LNCaP clone FGC (cell line): ENCODE data around the gene FNDC3B.

Source experiments
- DNase-seq: peaks from one replicate; pipeline ENCODE4 v3.0.0-alpha.2; 2011; ENCODE audit warnings: low read depth
- H3K4me3 ChIP-seq: 2 replicates; pipeline ENCODE4 v1.5.1; 2011; ENCODE audit warnings: mild to moderate bottlenecking, low read depth, low read length, control low read depth
- TF ChIP-seq, protein P1 (sequence below): IDR thresholded peaks from 2 replicates; pipeline ENCODE4 v1.5.1; 2012; ENCODE audit warnings: mild to moderate bottlenecking; ENCODE audit not compliant: control insufficient read depth, insufficient read depth; ENCODE audit errors: extremely low read depth

The FNDC3B gene

GRCh38 chr3:172302203-172302602 is 262.8 kb downstream of the FNDC3B start:
- H3K4me3 ChIP-seq, result no peak overlapping the region
- DNase-seq, result no peak
- TF ChIP-seq, protein P1, sequence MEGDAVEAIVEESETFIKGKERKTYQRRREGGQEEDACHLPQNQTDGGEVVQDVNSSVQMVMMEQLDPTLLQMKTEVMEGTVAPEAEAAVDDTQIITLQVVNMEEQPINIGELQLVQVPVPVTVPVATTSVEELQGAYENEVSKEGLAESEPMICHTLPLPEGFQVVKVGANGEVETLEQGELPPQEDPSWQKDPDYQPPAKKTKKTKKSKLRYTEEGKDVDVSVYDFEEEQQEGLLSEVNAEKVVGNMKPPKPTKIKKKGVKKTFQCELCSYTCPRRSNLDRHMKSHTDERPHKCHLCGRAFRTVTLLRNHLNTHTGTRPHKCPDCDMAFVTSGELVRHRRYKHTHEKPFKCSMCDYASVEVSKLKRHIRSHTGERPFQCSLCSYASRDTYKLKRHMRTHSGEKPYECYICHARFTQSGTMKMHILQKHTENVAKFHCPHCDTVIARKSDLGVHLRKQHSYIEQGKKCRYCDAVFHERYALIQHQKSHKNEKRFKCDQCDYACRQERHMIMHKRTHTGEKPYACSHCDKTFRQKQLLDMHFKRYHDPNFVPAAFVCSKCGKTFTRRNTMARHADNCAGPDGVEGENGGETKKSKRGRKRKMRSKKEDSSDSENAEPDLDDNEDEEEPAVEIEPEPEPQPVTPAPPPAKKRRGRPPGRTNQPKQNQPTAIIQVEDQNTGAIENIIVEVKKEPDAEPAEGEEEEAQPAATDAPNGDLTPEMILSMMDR, result no peak

- DNase-seq, result no peak
- no peak overlapping the region for H3K4me3 ChIP-seq
- TF ChIP-seq, protein P1, result no peak
Observed at GRCh38 chr3:172303181-172303580, 263.8 kb downstream of the FNDC3B start.

DNA sequence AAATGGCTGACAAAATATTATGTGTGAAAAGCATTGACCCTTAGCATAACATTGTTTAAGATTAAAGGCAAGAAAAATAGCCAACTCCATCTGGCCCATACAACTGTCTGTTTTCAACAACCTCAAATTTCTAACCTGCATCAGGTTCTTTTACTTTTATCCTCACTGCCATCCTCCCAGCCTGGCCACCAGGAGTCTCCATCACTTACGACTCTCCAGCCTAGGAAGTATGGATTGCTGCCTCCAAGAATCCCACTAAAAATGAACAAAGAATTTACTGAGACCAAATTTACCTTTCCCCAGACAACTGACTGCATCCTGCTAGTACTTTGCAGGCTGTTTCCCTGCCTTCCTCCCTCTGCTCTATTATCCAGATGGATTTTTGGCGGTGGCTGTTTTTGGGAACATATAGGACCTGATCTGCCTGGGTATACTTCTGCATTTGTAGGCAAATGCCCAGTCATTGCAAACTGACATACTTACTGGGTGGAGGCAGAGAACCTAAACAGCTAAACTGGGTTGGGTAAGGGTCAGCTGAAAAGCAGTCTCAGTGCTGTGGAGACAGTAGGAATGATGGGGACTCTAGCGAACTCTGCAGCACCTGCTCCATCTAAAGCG is 264.7 kb downstream of the FNDC3B start:
- TF ChIP-seq, protein P1, result 0 out of 2 replicates have a peak, but pooled peaks have one; percentile 14
- no peak for DNase-seq
- H3K4me3 ChIP-seq, result no peak overlapping the region

- DNase-seq, result no peak
- TF ChIP-seq, protein P1, result no peak
- no peak overlapping the region for H3K4me3 ChIP-seq
Observed at GRCh38 chr3:172305552-172305951, 266.2 kb downstream of the FNDC3B start.

GRCh38 chr3:172305974-172306373 is 266.6 kb downstream of the FNDC3B start:
- DNase-seq, result no peak
- TF ChIP-seq, protein P1, result no peak
- H3K4me3 ChIP-seq, result no peak overlapping the region

- TF ChIP-seq, protein P1, result no peak
- no peak for DNase-seq
- H3K4me3 ChIP-seq, result no peak overlapping the region
Observed at GRCh38 chr3:172307141-172307560, 267.8 kb downstream of the FNDC3B start.

DNA sequence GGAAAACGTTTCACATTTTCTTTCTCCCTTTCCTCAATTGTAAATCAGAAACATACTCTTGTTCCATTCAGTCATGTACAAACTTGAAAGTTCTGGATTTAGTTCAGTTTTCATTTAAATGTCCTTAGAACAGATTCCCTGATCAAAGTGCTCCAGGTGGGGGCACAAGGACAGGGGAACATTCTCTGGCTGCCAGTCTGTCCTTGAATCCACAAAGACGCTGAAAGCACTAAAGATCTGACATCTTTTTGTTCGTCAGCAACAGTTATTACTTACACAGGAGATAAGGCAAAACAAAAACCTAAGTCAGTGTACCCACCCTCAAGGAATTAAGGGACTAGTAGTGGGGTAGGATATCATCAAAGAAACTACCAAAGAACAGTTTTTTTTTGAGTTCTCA is 269.7 kb downstream of the FNDC3B start:
- TF ChIP-seq, protein P1, result no peak
- H3K4me3 ChIP-seq, result no peak overlapping the region
- no peak for DNase-seq
